ENCODE results near the gene SDHA.
"Not testable (repeated sequence)": the region's sequence is repeated elsewhere in the genome, so short reads cannot be mapped to it uniquely, and the experiment has no call there.

SDHA gene

GRCh38 chr5:198516-199196 is 19.5 kb upstream of the SDHA start:
- no peak for DNase-seq

- no peak for DNase-seq
Measured at GRCh38 chr5:199197-199949, 18.7 kb upstream of the SDHA start.

GRCh38 chr5:199950-200645 is 18.0 kb upstream of the SDHA start:
- no peak for DNase-seq

GRCh38 chr5:200985-201384 is 17.1 kb upstream of the SDHA start:
- no peak for DNase-seq

- DNase-seq, result no peak
Measured at GRCh38 chr5:201672-202071, 16.4 kb upstream of the SDHA start.

- no peak for DNase-seq
Measured at GRCh38 chr5:203246-203930, 14.7 kb upstream of the SDHA start.

- no peak for DNase-seq
Measured at GRCh38 chr5:204001-204400, 14.1 kb upstream of the SDHA start.

GRCh38 chr5:204462-204861 is 13.7 kb upstream of the SDHA start:
- no peak for DNase-seq

- no peak for DNase-seq
Measured at GRCh38 chr5:204966-205670, 13.0 kb upstream of the SDHA start.

- no peak for DNase-seq
Measured at GRCh38 chr5:206406-206805, 11.7 kb upstream of the SDHA start.

GRCh38 chr5:206927-207536 is 11.1 kb upstream of the SDHA start:
- DNase-seq, result no peak

GRCh38 chr5:207599-207998 is 10.5 kb upstream of the SDHA start:
- DNase-seq, result no peak

- DNase-seq, result no peak
Measured at GRCh38 chr5:208449-209114, 9.5 kb upstream of the SDHA start.

GRCh38 chr5:213803-214395 is 4.2 kb upstream of the SDHA start:
- DNase-seq, result no peak

- DNase-seq, result not testable (repeated sequence)
Measured at GRCh38 chr5:215256-215655, 2.9 kb upstream of the SDHA start.

- DNase-seq, result not testable (repeated sequence)
Measured at GRCh38 chr5:216076-216475, 2.0 kb upstream of the SDHA start.

- DNase-seq, result no peak
Measured at GRCh38 chr5:218457-219291, 554 bp downstream of the SDHA start.

GRCh38 chr5:219460-219863 is 1.3 kb downstream of the SDHA start:
- DNase-seq, result no peak

- no peak for DNase-seq
Measured at GRCh38 chr5:219991-220390, 1.9 kb downstream of the SDHA start.

Data from NCI-H187 treated with DMSO at 0.1 percent for 48 hours (cell line).